H9 (cell line): ENCODE data around the gene SBF1. TPM values are rescaled to one million over a fixed set of nuclear protein-coding genes. Genes with fewer than 3 reads are reported as not detected.

Experiments
- DNase-seq: peaks from one replicate; pipeline ENCODE4 v3.0.0-alpha.2; 2017
- H2AFZ ChIP-seq: one replicate; pipeline ENCODE4 v1.6.1; 2013; ENCODE audit warnings: mild to moderate bottlenecking, low read length, control low read depth, moderate library complexity
- H2AK5ac ChIP-seq: 2 replicates; pipeline ENCODE4 v1.6.1; 2013; ENCODE audit warnings: low read length, control low read depth, mixed read lengths; ENCODE audit not compliant: insufficient read length
- H2BK120ac ChIP-seq: one replicate; pipeline ENCODE4 v1.6.1; 2013; ENCODE audit warnings: low read depth, mild to moderate bottlenecking, low read length, control low read depth, inconsistent platforms; ENCODE audit not compliant: poor library complexity, severe bottlenecking
- H2BK12ac ChIP-seq: 2 replicates; pipeline ENCODE4 v1.6.1; 2013; ENCODE audit warnings: low read length, control low read depth, mixed read lengths, low read depth; ENCODE audit not compliant: insufficient read length
- H2BK15ac ChIP-seq: 2 replicates; pipeline ENCODE4 v1.6.1; 2013; ENCODE audit warnings: low read depth, low read length, control low read depth
- H2BK20ac ChIP-seq: one replicate; pipeline ENCODE4 v1.6.1; 2013; ENCODE audit warnings: low read depth, mild to moderate bottlenecking, low read length, control low read depth, inconsistent platforms; ENCODE audit not compliant: poor library complexity, severe bottlenecking
- H2BK5ac ChIP-seq: 2 replicates; pipeline ENCODE4 v1.6.1; 2013; ENCODE audit warnings: low read length, control low read depth, mixed read lengths; ENCODE audit not compliant: insufficient read length
- H3K14ac ChIP-seq: 2 replicates; pipeline ENCODE4 v1.6.1; 2013; ENCODE audit warnings: low read length, control low read depth; ENCODE audit not compliant: insufficient read depth
- H3K18ac ChIP-seq: 2 replicates; pipeline ENCODE4 v1.6.1; 2013; ENCODE audit warnings: low read depth, mild to moderate bottlenecking, mixed read lengths, low read length, control low read depth; ENCODE audit not compliant: insufficient read length
- H3K23ac ChIP-seq: 2 replicates; pipeline ENCODE4 v1.6.1; 2013; ENCODE audit warnings: low read length, control low read depth, mixed read lengths, low read depth; ENCODE audit not compliant: insufficient read length
- H3K23me2 ChIP-seq: 2 replicates; pipeline ENCODE4 v1.6.1; 2013; ENCODE audit warnings: low read depth, mild to moderate bottlenecking, mixed read lengths, low read length, control low read depth; ENCODE audit not compliant: insufficient read length, poor library complexity, severe bottlenecking
- H3K27ac ChIP-seq: 2 replicates; pipeline ENCODE4 v1.5.1; 2013; ENCODE audit warnings: low read length, control low read depth, mixed read lengths, low read depth; ENCODE audit not compliant: insufficient read length
- H3K27me3 ChIP-seq: 2 replicates; pipeline ENCODE4 v1.6.1; 2013; ENCODE audit warnings: low read length, control low read depth, inconsistent platforms; ENCODE audit not compliant: insufficient read depth
- H3K4ac ChIP-seq: 2 replicates; pipeline ENCODE4 v1.6.1; 2013; ENCODE audit warnings: low read depth, mild to moderate bottlenecking, control low read depth, inconsistent platforms, low read length, moderate library complexity
- H3K4me1 ChIP-seq: 2 replicates; pipeline ENCODE4 v1.6.1; 2013; ENCODE audit warnings: low read length, control low read depth, inconsistent platforms; ENCODE audit not compliant: insufficient read depth
- H3K4me2 ChIP-seq: 2 replicates; pipeline ENCODE4 v1.6.1; 2013; ENCODE audit warnings: low read length, control low read depth, mixed read lengths; ENCODE audit not compliant: insufficient read length, insufficient read depth
- H3K56ac ChIP-seq: 2 replicates; pipeline ENCODE4 v1.6.1; 2013; ENCODE audit warnings: low read depth, mild to moderate bottlenecking, mixed read lengths, low read length, control low read depth; ENCODE audit not compliant: insufficient read length
- H3K79me1 ChIP-seq: 2 replicates; pipeline ENCODE4 v1.6.1; 2013; ENCODE audit warnings: low read depth, mild to moderate bottlenecking, moderate library complexity, low read length, control low read depth, inconsistent platforms; ENCODE audit not compliant: insufficient read depth, poor library complexity, severe bottlenecking
- H3K79me2 ChIP-seq: 2 replicates; pipeline ENCODE4 v1.6.1; 2013; ENCODE audit warnings: low read length, control low read depth, inconsistent platforms; ENCODE audit not compliant: insufficient read depth
- H3K9ac ChIP-seq: 2 replicates; pipeline ENCODE4 v1.6.1; 2013; ENCODE audit warnings: low read length, control low read depth, mixed read lengths; ENCODE audit not compliant: insufficient read length; ENCODE audit errors: extremely low read depth
- H3K9me3 ChIP-seq: one replicate; pipeline ENCODE4 v1.6.1; 2013; ENCODE audit warnings: low read depth, low read length, inconsistent platforms; ENCODE audit not compliant: control insufficient read depth
- H3T11ph ChIP-seq: one replicate; pipeline ENCODE4 v1.6.1; 2013; ENCODE audit warnings: mild to moderate bottlenecking, low read length, control low read depth, inconsistent platforms
- H4K20me1 ChIP-seq: one replicate; pipeline ENCODE4 v1.6.1; 2013; ENCODE audit not compliant: control insufficient read depth, insufficient read length, insufficient read depth
- H4K5ac ChIP-seq: 2 replicates; pipeline ENCODE4 v1.6.1; 2013; ENCODE audit warnings: low read depth, mild to moderate bottlenecking, mixed read lengths, low read length, control low read depth; ENCODE audit not compliant: insufficient read length
- H4K8ac ChIP-seq: replicated peaks from 2 replicates; pipeline ENCODE4 v1.6.1; 2013; ENCODE audit warnings: low read length, control low read depth, mixed read lengths, low read depth; ENCODE audit not compliant: insufficient read length
- H4K91ac ChIP-seq: 2 replicates; pipeline ENCODE4 v1.6.1; 2013; ENCODE audit warnings: low read depth, mild to moderate bottlenecking, moderate library complexity, mixed read lengths, low read length, control low read depth; ENCODE audit not compliant: insufficient read length
- H3K27ac Mint-ChIP-seq, 3 experiments: 2 replicates in 2 of 3; 3 replicates in 1 of 3; pipeline ENCODE4 v1.8.0; 2020 to 2021; ENCODE audit warnings: mixed read lengths in 3 of 3, mild to moderate bottlenecking in 1 of 3, moderate library complexity in 1 of 3
- H3K27me3 Mint-ChIP-seq: 2 replicates; pipeline ENCODE4 v1.8.0; 2021; ENCODE audit warnings: low read depth, mild to moderate bottlenecking, moderate library complexity, mixed read lengths
- H3K36me3 Mint-ChIP-seq, 3 experiments: 2 replicates in 2 of 3; 3 replicates in 1 of 3; pipeline ENCODE4 v1.8.0; 2020 to 2021; ENCODE audit warnings: low read depth in 3 of 3, mixed read lengths in 3 of 3; ENCODE audit not compliant: insufficient read depth in 1 of 3
- H3K4me1 Mint-ChIP-seq, 2 experiments: 2 replicates each; pipeline ENCODE4 v1.8.0; 2020; ENCODE audit warnings: mixed read lengths in 2 of 2
- H3K4me3 Mint-ChIP-seq, 2 experiments: 2 replicates in 1 of 2; 3 replicates in 1 of 2; pipeline ENCODE4 v1.8.0; 2020 to 2021; ENCODE audit warnings: mild to moderate bottlenecking in 2 of 2, mixed read lengths in 2 of 2, moderate library complexity in 1 of 2
- H3K9me3 Mint-ChIP-seq, 2 experiments: 2 replicates in 1 of 2; 3 replicates in 1 of 2; pipeline ENCODE4 v1.8.0; 2020; ENCODE audit warnings: mild to moderate bottlenecking in 2 of 2, mixed read lengths in 2 of 2, moderate library complexity in 1 of 2
- WGBS: extraction: QIAGEN DNeasy Blood & Tissue Kit; methylation state at CpG from one replicate; pipeline ENCODE4 v1.1.7; 2013; ENCODE audit warnings: missing lambda C conversion rate, low lambda C conversion rate, mixed read lengths; ENCODE audit not compliant: insufficient read length; ENCODE audit errors: extremely low coverage; 5-methylcytosine and 5-hydroxymethylcytosine counted together
- total RNA-seq: library from RNA; stranded (reverse); gene quantifications from 2 replicates; pipeline ENCODE4 v1.2.1, GENCODE V29; 2021
- TF ChIP-seq, protein P1 (sequence below): fragments of 200-600 bp; sonication (generic); conservative IDR thresholded peaks from 3 replicates; pipeline ENCODE4 v1.8.0; 2021; ENCODE audit warnings: antibody characterized with exemption, mild to moderate bottlenecking

SBF1 gene
- total RNA-seq, 1 experiment from 2014 or later: 69.8 TPM

DNA sequence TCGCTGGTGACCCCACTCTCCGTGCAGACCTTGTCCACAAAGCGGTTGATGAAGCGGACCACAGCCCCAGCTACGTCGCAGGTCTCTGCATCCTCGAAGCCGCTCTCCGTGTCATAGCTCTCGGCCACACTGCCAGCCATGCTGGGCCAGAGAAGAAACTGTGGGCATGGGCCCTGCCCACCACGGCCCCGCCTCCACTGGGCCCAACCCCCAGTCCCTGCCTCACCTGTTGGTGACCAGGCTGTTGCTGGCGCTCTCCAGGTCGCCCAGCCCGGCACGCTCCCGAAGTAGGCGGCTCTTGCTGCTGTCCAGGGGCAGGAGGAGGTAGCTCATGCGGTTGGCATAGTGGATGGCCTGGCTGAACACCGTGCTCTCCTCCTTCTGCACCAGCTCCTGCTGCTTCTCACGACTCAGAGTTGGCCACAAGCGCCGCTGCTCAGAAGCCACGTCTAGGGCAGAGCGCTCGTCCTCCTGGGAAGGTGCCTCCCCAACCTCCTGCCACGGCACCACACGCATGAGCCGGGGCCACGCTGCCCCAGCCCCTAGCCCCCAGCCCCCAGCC, 12.8 kb downstream of the SBF1 start:
- Histone ChIP-seq H2AFZ (no peak overlapping the region), H3K9me3 (no peaks in the 10 kb centered on the region), H4K5ac (no peak overlapping the region), H3K9ac (no peak overlapping the region), H2BK20ac (no peak overlapping the region), H3K14ac (no peak overlapping the region), H3K4ac (no peak overlapping the region), H2BK15ac (no peak overlapping the region), H3K79me2 (no peaks in the 10 kb centered on the region), H3K4me2 (no peak overlapping the region), H3K18ac (no peak overlapping the region), H2BK12ac (no peak overlapping the region), H3K27ac (no peak overlapping the region), H3T11ph (no peak overlapping the region), H3K56ac (no peak overlapping the region), H2AK5ac (no peak overlapping the region), H4K20me1 (no peaks in the 10 kb centered on the region), H3K23ac (no peak overlapping the region), H4K8ac (no peak overlapping the region), H3K27me3 (no peaks in the 10 kb centered on the region), H2BK120ac (no peak overlapping the region), H3K4me1 (no peaks in the 10 kb centered on the region), H2BK5ac (no peak overlapping the region), H3K23me2 (no peaks in the 10 kb centered on the region), H4K91ac (no peak overlapping the region), H3K79me1 (no peaks in the 10 kb centered on the region)
- Mint-ChIP-seq H3K4me1 (no peaks in the 10 kb centered on the region), H3K27me3 (no peaks in the 10 kb centered on the region), H3K4me3 (no peak overlapping the region), H3K27ac (no peak overlapping the region), H3K9me3 (no peaks in the 10 kb centered on the region; a peak in 1 of 5 replicates), H3K36me3 (peaks cover 27 to 89% (median 85%) of the 10 kb centered on the region in 3 experiments)
- DNase-seq: no peak
- TF ChIP-seq, protein P1, sequence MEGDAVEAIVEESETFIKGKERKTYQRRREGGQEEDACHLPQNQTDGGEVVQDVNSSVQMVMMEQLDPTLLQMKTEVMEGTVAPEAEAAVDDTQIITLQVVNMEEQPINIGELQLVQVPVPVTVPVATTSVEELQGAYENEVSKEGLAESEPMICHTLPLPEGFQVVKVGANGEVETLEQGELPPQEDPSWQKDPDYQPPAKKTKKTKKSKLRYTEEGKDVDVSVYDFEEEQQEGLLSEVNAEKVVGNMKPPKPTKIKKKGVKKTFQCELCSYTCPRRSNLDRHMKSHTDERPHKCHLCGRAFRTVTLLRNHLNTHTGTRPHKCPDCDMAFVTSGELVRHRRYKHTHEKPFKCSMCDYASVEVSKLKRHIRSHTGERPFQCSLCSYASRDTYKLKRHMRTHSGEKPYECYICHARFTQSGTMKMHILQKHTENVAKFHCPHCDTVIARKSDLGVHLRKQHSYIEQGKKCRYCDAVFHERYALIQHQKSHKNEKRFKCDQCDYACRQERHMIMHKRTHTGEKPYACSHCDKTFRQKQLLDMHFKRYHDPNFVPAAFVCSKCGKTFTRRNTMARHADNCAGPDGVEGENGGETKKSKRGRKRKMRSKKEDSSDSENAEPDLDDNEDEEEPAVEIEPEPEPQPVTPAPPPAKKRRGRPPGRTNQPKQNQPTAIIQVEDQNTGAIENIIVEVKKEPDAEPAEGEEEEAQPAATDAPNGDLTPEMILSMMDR: no peak
- no CpG with 5 or more reads among the region's 30 CpGs for WGBS
